ENCODE data around the gene MAOB. TPM values are rescaled to one million over a fixed set of nuclear protein-coding genes. Genes with fewer than 3 reads are reported as not detected.

MAOB gene
- total RNA-seq, 1 experiment from 2014 or later, result 0.74 TPM

- no peak for TF ChIP-seq NFE2L1 (CRISPR knock-in tag; IDR thresholded peaks at IDR 0.05)
- TF ChIP-seq FOXK1 (CRISPR knock-in tag; IDR thresholded peaks at IDR 0.05), result no peak
- TF ChIP-seq ATF2 (CRISPR knock-in tag; IDR thresholded peaks at IDR 0.05; ENCODE audit: borderline replicate concordance, low read depth), result no peak
- no peak for TF ChIP-seq CBFB (CRISPR knock-in tag; IDR thresholded peaks at IDR 0.05; ENCODE audit: low read depth)
- TF ChIP-seq ZSCAN18 (CRISPR knock-in tag; IDR thresholded peaks at IDR 0.05), result no peak
- no peak for TF ChIP-seq TCF7 (CRISPR knock-in tag; IDR thresholded peaks at IDR 0.05; ENCODE audit: low read depth)
- TF ChIP-seq, protein P1, sequence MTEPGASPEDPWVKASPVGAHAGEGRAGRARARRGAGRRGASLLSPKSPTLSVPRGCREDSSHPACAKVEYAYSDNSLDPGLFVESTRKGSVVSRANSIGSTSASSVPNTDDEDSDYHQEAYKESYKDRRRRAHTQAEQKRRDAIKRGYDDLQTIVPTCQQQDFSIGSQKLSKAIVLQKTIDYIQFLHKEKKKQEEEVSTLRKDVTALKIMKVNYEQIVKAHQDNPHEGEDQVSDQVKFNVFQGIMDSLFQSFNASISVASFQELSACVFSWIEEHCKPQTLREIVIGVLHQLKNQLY (CRISPR knock-in tag; IDR thresholded peaks at IDR 0.05), result no peak
- CTCF ChIA-PET, result no interaction called here
- Mint-ChIP-seq H3K36me3 (no peaks in the 10 kb centered on the region), H3K27me3 (ENCODE audit: low read depth) (peaks cover 28% of the 10 kb centered on the region), H3K4me3 (peak overlapping the region; percentile 20), H3K4me1 (peaks cover 3% of the 10 kb centered on the region), H3K27ac (no peak overlapping the region), H3K9me3 (no peaks in the 10 kb centered on the region)
- DNase-seq (ENCODE audit: low spot score) (no peak), ATAC-seq (peak; percentile 39)
- POLR2A ChIA-PET, result no interaction called here
These were observed 598 bp downstream of the MAOB start for GRCh38 chrX:43881410-43882293.

GRCh38 chrX:43880425-43880824, 1.8 kb downstream of the MAOB start:
- H3K27me3 Mint-ChIP-seq (ENCODE audit: low read depth), result peaks cover 28% of the 10 kb centered on the region
- no peak overlapping the region for H3K27ac Mint-ChIP-seq
- no peak overlapping the region for H3K4me3 Mint-ChIP-seq
- no peaks in the 10 kb centered on the region for H3K9me3 Mint-ChIP-seq
- ChIA-PET POLR2A (no interaction called here), CTCF (no interaction called here)
- no peak for TF ChIP-seq ZNF396 (CRISPR knock-in tag; IDR thresholded peaks at IDR 0.05; ENCODE audit: borderline replicate concordance)
- no peak for TF ChIP-seq HMGA2 (CRISPR knock-in tag; IDR thresholded peaks at IDR 0.05)
- no peaks in the 10 kb centered on the region for H3K36me3 Mint-ChIP-seq
- DNase-seq (ENCODE audit: low spot score) (no peak), ATAC-seq (no peak)
- H3K4me1 Mint-ChIP-seq, result peaks cover 3% of the 10 kb centered on the region

- Mint-ChIP-seq H3K4me1 (peaks cover 3% of the 10 kb centered on the region), H3K27ac (no peak overlapping the region), H3K4me3 (no peak overlapping the region), H3K27me3 (ENCODE audit: low read depth) (peaks cover 26% of the 10 kb centered on the region), H3K9me3 (no peaks in the 10 kb centered on the region), H3K36me3 (no peaks in the 10 kb centered on the region)
- no peak for DNase-seq (ENCODE audit: low spot score)
- ATAC-seq, result no peak
- POLR2A ChIA-PET, result no interaction called here
- CTCF ChIA-PET, result no interaction called here
- TF ChIP-seq GRHL2 (CRISPR knock-in tag; IDR thresholded peaks at IDR 0.05; ENCODE audit: insufficient replicate concordance, severe bottlenecking), result no peak
- TF ChIP-seq FOXP1 (CRISPR knock-in tag; IDR thresholded peaks at IDR 0.05; ENCODE audit: borderline replicate concordance), result no peak
- no peak for TF ChIP-seq SMAD3 (CRISPR knock-in tag; IDR thresholded peaks at IDR 0.05; ENCODE audit: borderline replicate concordance)
- TF ChIP-seq ZNF416 (CRISPR knock-in tag; IDR thresholded peaks at IDR 0.05), result no peak
- no peak for TF ChIP-seq MYBL2 (CRISPR knock-in tag; IDR thresholded peaks at IDR 0.05)
- no peak for TF ChIP-seq ARID4B (CRISPR knock-in tag; IDR thresholded peaks at IDR 0.05; ENCODE audit: borderline replicate concordance)
- TF ChIP-seq, protein P2, sequence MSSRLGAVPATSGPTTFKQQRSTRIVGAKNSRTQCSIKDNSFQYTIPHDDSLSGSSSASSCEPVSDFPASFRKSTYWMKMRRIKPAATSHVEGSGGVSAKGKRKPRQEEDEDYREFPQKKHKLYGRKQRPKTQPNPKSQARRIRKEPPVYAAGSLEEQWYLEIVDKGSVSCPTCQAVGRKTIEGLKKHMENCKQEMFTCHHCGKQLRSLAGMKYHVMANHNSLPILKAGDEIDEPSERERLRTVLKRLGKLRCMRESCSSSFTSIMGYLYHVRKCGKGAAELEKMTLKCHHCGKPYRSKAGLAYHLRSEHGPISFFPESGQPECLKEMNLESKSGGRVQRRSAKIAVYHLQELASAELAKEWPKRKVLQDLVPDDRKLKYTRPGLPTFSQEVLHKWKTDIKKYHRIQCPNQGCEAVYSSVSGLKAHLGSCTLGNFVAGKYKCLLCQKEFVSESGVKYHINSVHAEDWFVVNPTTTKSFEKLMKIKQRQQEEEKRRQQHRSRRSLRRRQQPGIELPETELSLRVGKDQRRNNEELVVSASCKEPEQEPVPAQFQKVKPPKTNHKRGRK (CRISPR knock-in tag; IDR thresholded peaks at IDR 0.05; ENCODE audit: borderline replicate concordance), result no peak
- TF ChIP-seq CBFB (CRISPR knock-in tag; IDR thresholded peaks at IDR 0.05; ENCODE audit: low read depth), result no peak
- no peak for TF ChIP-seq JAZF1 (CRISPR knock-in tag; IDR thresholded peaks at IDR 0.05)
- TF ChIP-seq SOX15 (CRISPR knock-in tag; IDR thresholded peaks at IDR 0.05), result no peak
- no peak for TF ChIP-seq ZNF219 (CRISPR knock-in tag; IDR thresholded peaks at IDR 0.05; ENCODE audit: borderline replicate concordance)
These were observed 3.2 kb downstream of the MAOB start for GRCh38 chrX:43878906-43879526.
